Activated CD8-positive, alpha-beta T cell treated with anti-CD3 and anti-CD28 coated beads for 36 hours (primary cell): ENCODE data around the gene SH2D4B. TPM values are rescaled to one million over a fixed set of nuclear protein-coding genes. Genes with fewer than 3 reads are reported as not detected.

Source experiments
- ATAC-seq: fragments of 200-7000 bp; cut with Tn5 transposase; one replicate; pipeline ENCODE4 v1.10.0; 2021; ENCODE audit warnings: mild to moderate bottlenecking, moderate library complexity
- CTCF ChIA-PET: fragments of 350-600 bp; sonication (Branson Sonifier 250); formaldehyde crosslinking; loops from one replicate; lab custom pipeline; 2021; ENCODE audit warnings: antibody characterized with exemption; lab: Charles Lee
- POLR2A ChIA-PET: fragments of 350-600 bp; sonication (Branson Sonifier 250); formaldehyde crosslinking; loops from one replicate; lab custom pipeline; 2021; ENCODE audit warnings: antibody characterized with exemption; lab: Charles Lee
- DNase-seq: peaks from one replicate; pipeline ENCODE4 v3.0.0-alpha.2; 2020
- H3K27ac Mint-ChIP-seq: one replicate; pipeline ENCODE4 v1.8.0; 2021; ENCODE audit warnings: mild to moderate bottlenecking, mixed read lengths
- H3K27me3 Mint-ChIP-seq: one replicate; pipeline ENCODE4 v1.8.0; 2021; ENCODE audit warnings: mixed read lengths
- H3K36me3 Mint-ChIP-seq: one replicate; pipeline ENCODE4 v1.8.0; 2021; ENCODE audit warnings: low read depth, mixed read lengths
- H3K4me1 Mint-ChIP-seq: one replicate; pipeline ENCODE4 v1.8.0; 2021; ENCODE audit warnings: low read depth, mixed read lengths
- H3K4me3 Mint-ChIP-seq: one replicate; pipeline ENCODE4 v1.8.0; 2021; ENCODE audit warnings: mild to moderate bottlenecking, moderate library complexity, mixed read lengths
- H3K9me3 Mint-ChIP-seq: one replicate; pipeline ENCODE4 v1.8.0; 2021; ENCODE audit warnings: mixed read lengths
- intact Hi-C: fragments of 100-400 bp; cut with micrococcal nuclease; formaldehyde crosslinking; loops from one replicate; pipeline ENCODE4 v1.10.0; 2022
- total RNA-seq, 2 experiments: library from RNA; stranded (reverse); gene quantifications; one replicate each; pipeline ENCODE4 v1.2.3, GENCODE V29; 2021
- TF ChIP-seq, protein P1 (sequence below): fragments of 200-600 bp; IDR thresholded peaks from one replicate; pipeline ENCODE4 v1.8.0; 2022; ENCODE audit warnings: antibody characterized with exemption, mild to moderate bottlenecking

The SH2D4B gene
- total RNA-seq, 2 experiments from 2014 or later: 0.11 to 0.20 TPM

GRCh38 chr10:80518807-80519360 is 18.8 kb upstream of the SH2D4B start:
- ChIA-PET POLR2A (no interaction called here), CTCF (interaction anchor here (1.6 kb wide), 1 partner anchor 74 kb away, joined by 10 read pairs; no protein-coding TSS in a partner anchor)
- ATAC-seq (no peak), DNase-seq (no peak)
- H3K36me3 Mint-ChIP-seq: peaks cover 25% of the 10 kb centered on the region
- H3K4me3 Mint-ChIP-seq: no peak overlapping the region
- peaks cover 41% of the 10 kb centered on the region for H3K4me1 Mint-ChIP-seq
- no peaks in the 10 kb centered on the region for H3K27me3 Mint-ChIP-seq
- TF ChIP-seq, protein P1, sequence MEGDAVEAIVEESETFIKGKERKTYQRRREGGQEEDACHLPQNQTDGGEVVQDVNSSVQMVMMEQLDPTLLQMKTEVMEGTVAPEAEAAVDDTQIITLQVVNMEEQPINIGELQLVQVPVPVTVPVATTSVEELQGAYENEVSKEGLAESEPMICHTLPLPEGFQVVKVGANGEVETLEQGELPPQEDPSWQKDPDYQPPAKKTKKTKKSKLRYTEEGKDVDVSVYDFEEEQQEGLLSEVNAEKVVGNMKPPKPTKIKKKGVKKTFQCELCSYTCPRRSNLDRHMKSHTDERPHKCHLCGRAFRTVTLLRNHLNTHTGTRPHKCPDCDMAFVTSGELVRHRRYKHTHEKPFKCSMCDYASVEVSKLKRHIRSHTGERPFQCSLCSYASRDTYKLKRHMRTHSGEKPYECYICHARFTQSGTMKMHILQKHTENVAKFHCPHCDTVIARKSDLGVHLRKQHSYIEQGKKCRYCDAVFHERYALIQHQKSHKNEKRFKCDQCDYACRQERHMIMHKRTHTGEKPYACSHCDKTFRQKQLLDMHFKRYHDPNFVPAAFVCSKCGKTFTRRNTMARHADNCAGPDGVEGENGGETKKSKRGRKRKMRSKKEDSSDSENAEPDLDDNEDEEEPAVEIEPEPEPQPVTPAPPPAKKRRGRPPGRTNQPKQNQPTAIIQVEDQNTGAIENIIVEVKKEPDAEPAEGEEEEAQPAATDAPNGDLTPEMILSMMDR: no peak
- peak overlapping the region; percentile 6 for H3K27ac Mint-ChIP-seq
- intact Hi-C loops: no loop called here
- H3K9me3 Mint-ChIP-seq: no peaks in the 10 kb centered on the region

GRCh38 chr10:80519936-80520650 is 17.6 kb upstream of the SH2D4B start:
- H3K4me3 Mint-ChIP-seq: no peak overlapping the region
- intact Hi-C loops: no loop called here
- DNase-seq (no peak), ATAC-seq (no peak)
- POLR2A ChIA-PET: interaction anchor here (0.6 to 1.2 kb wide), 3 partner anchors 9 to 140 kb away, joined by 3 to 5 read pairs (median 3); no protein-coding TSS in a partner anchor
- H3K27me3 Mint-ChIP-seq: no peaks in the 10 kb centered on the region
- TF ChIP-seq, protein P1: no peak
- H3K27ac Mint-ChIP-seq: peak overlapping the region; percentile 70
- H3K36me3 Mint-ChIP-seq: peaks cover 19% of the 10 kb centered on the region
- CTCF ChIA-PET: interaction anchor here (1.4 to 2.2 kb wide), 4 partner anchors 9 to 142 kb away, joined by 4 to 10 read pairs (median 6); no protein-coding TSS in a partner anchor
- peaks cover 52% of the 10 kb centered on the region for H3K4me1 Mint-ChIP-seq
- H3K9me3 Mint-ChIP-seq: no peaks in the 10 kb centered on the region

- TF ChIP-seq, protein P1: no peak
- intact Hi-C loops: no loop called here
- DNase-seq (no peak), ATAC-seq (no peak)
- Mint-ChIP-seq H3K4me1 (peaks cover 58% of the 10 kb centered on the region), H3K36me3 (peaks cover 19% of the 10 kb centered on the region), H3K4me3 (no peak overlapping the region), H3K9me3 (no peaks in the 10 kb centered on the region), H3K27me3 (no peaks in the 10 kb centered on the region), H3K27ac (peak overlapping the region; percentile 70)
- ChIA-PET POLR2A (interaction anchor here (1.1 to 1.2 kb wide), 2 partner anchors 9 to 141 kb away, joined by 3 to 5 read pairs; no protein-coding TSS in a partner anchor), CTCF (interaction anchor here (1.4 to 2.2 kb wide), 3 partner anchors 9 to 143 kb away, joined by 4 to 7 read pairs (median 5); no protein-coding TSS in a partner anchor)
Measured at GRCh38 chr10:80520661-80521470, 16.8 kb upstream of the SH2D4B start.

DNA sequence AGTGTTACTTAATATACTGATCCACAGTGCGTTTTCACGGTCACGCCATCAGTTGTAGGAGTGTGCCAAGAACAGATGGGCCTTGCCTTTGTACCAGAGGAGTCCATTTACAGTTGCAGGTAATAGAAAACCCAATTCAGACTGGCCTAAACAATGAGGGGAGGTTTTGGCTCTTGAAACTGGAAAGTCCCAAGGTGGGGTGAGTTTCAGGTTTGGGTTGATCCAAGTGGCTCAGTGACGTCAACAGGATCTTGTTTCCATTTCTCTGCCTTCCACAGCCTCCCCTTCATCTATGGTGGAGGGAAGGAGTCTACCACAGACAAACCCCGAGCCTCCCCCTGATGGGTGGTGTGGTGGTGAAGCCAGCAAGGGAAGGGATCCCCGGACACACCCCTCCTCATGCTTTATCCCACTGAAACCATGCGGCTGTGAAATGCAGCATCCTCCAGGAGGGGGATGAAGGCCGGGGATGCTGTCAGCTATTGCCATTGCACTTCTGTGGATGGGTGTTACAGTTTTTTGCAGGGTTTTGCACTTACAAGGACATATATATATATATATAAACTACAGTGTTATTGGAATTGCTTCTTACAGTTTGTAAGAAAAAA is 14.8 kb upstream of the SH2D4B start:
- no peak for DNase-seq
- TF ChIP-seq, protein P1: no peak
- Mint-ChIP-seq H3K4me3 (no peak overlapping the region), H3K4me1 (peaks cover 62% of the 10 kb centered on the region), H3K9me3 (no peaks in the 10 kb centered on the region), H3K36me3 (peaks cover 15% of the 10 kb centered on the region), H3K27me3 (no peaks in the 10 kb centered on the region), H3K27ac (peak overlapping the region; percentile 58)
- peak; percentile 31 for ATAC-seq
- POLR2A ChIA-PET: no interaction called here
- intact Hi-C loops: no loop called here
- CTCF ChIA-PET: interaction anchor here (5.7 kb wide), 1 partner anchor 18 kb away, joined by 29 read pairs; no protein-coding TSS in a partner anchor
